Measurements from ENCODE around the gene ATP1A3. TPM values are rescaled to one million over a fixed set of nuclear protein-coding genes. Genes with fewer than 3 reads are reported as not detected.

Gene ATP1A3
- total RNA-seq, 1 experiment from 2014 or later, result not detected

GRCh38 chr19:41945135-41945766 lies 48.8 kb downstream of the ATP1A3 start:
- Mint-ChIP-seq H3K4me1 (ENCODE audit: insufficient read depth, unreplicated experiment) (no peaks in the 10 kb centered on the region), H3K36me3 (ENCODE audit: insufficient read depth, unreplicated experiment) (no peaks in the 10 kb centered on the region), H3K27me3 (ENCODE audit: insufficient read depth, unreplicated experiment) (peaks cover 8% of the 10 kb centered on the region), H3K4me3 (ENCODE audit: unreplicated experiment) (no peak overlapping the region), H3K27ac (ENCODE audit: low read depth, unreplicated experiment) (no peak overlapping the region), H3K9me3 (ENCODE audit: unreplicated experiment) (no peaks in the 10 kb centered on the region)
- intact Hi-C loops (cut with micrococcal nuclease), result no loop called here
- POLR2A ChIA-PET, result no interaction called here
- no peak for DNase-seq (ENCODE audit: unreplicated experiment)
- no TSS peak for BruUV-seq (replicated peaks)
- no peak for TF ChIP-seq CTCF (IDR thresholded peaks at IDR 0.05; ENCODE audit: unreplicated experiment)
- CTCF ChIA-PET, result interaction anchor here (0.7 to 1.7 kb wide), 6 partner anchors 11 to 89 kb away, joined by 3 to 7 read pairs (median 4); partner anchors contain the start of gene RABAC1

- BruUV-seq (replicated peaks), result no TSS peak
- POLR2A ChIA-PET, result no interaction called here
Measured at GRCh38 chr19:41944336-41944735, 49.7 kb downstream of the ATP1A3 start.

GRCh38 chr19:41941410-41942202 lies 52.4 kb downstream of the ATP1A3 start:
- Mint-ChIP-seq H3K4me1 (ENCODE audit: insufficient read depth, unreplicated experiment) (peaks cover 3% of the 10 kb centered on the region), H3K9me3 (ENCODE audit: unreplicated experiment) (no peaks in the 10 kb centered on the region), H3K4me3 (ENCODE audit: unreplicated experiment) (peak overlapping the region; percentile 23), H3K27ac (ENCODE audit: low read depth, unreplicated experiment) (no peak overlapping the region), H3K27me3 (ENCODE audit: insufficient read depth, unreplicated experiment) (peaks cover 14% of the 10 kb centered on the region), H3K36me3 (ENCODE audit: insufficient read depth, unreplicated experiment) (no peaks in the 10 kb centered on the region)
- ChIA-PET CTCF (interaction anchor here (0.6 to 0.9 kb wide), 2 partner anchors 10 to 93 kb away, joined by 3 to 6 read pairs; no protein-coding TSS in a partner anchor), POLR2A (interaction anchor here (0.7 kb wide), 1 partner anchor 410 kb away, joined by 3 read pairs; no protein-coding TSS in a partner anchor)
- intact Hi-C loops (cut with micrococcal nuclease), result no loop called here
- DNase-seq (ENCODE audit: unreplicated experiment), result no peak
- no TSS peak for BruUV-seq (replicated peaks)
- no peak for TF ChIP-seq CTCF (IDR thresholded peaks at IDR 0.05; ENCODE audit: unreplicated experiment)

More at GRCh38 chr19:41944336-41944735, 49.7 kb downstream of the ATP1A3 start:
- Mint-ChIP-seq H3K9me3 (ENCODE audit: unreplicated experiment) (no peaks in the 10 kb centered on the region), H3K4me3 (ENCODE audit: unreplicated experiment) (no peak overlapping the region), H3K27me3 (ENCODE audit: insufficient read depth, unreplicated experiment) (peaks cover 8% of the 10 kb centered on the region), H3K36me3 (ENCODE audit: insufficient read depth, unreplicated experiment) (no peaks in the 10 kb centered on the region), H3K27ac (ENCODE audit: low read depth, unreplicated experiment) (no peak overlapping the region), H3K4me1 (ENCODE audit: insufficient read depth, unreplicated experiment) (no peaks in the 10 kb centered on the region)
- no peak for TF ChIP-seq CTCF (IDR thresholded peaks at IDR 0.05; ENCODE audit: unreplicated experiment)
- CTCF ChIA-PET, result interaction anchor here (0.9 to 1.7 kb wide), 4 partner anchors 14 to 90 kb away, joined by 3 to 7 read pairs (median 4); partner anchors contain the start of gene RABAC1
- no peak for DNase-seq (ENCODE audit: unreplicated experiment)
- intact Hi-C loops (cut with micrococcal nuclease), result no loop called here

GRCh38 chr19:41940731-41941409 lies 53.2 kb downstream of the ATP1A3 start:
- intact Hi-C loops (cut with micrococcal nuclease), result no loop called here
- Mint-ChIP-seq H3K4me1 (ENCODE audit: insufficient read depth, unreplicated experiment) (peaks cover 9% of the 10 kb centered on the region), H3K36me3 (ENCODE audit: insufficient read depth, unreplicated experiment) (no peaks in the 10 kb centered on the region), H3K9me3 (ENCODE audit: unreplicated experiment) (no peaks in the 10 kb centered on the region), H3K27me3 (ENCODE audit: insufficient read depth, unreplicated experiment) (peaks cover 21% of the 10 kb centered on the region), H3K4me3 (ENCODE audit: unreplicated experiment) (peak overlapping the region; percentile 23), H3K27ac (ENCODE audit: low read depth, unreplicated experiment) (no peak overlapping the region)
- no peak for DNase-seq (ENCODE audit: unreplicated experiment)
- CTCF ChIA-PET, result interaction anchor here (0.6 to 0.9 kb wide), 2 partner anchors 11 to 94 kb away, joined by 3 to 6 read pairs; no protein-coding TSS in a partner anchor
- TF ChIP-seq CTCF (IDR thresholded peaks at IDR 0.05; ENCODE audit: unreplicated experiment), result no peak
- no TSS peak for BruUV-seq (replicated peaks)
- POLR2A ChIA-PET, result interaction anchor here (0.7 kb wide), 1 partner anchor 409 kb away, joined by 3 read pairs; no protein-coding TSS in a partner anchor

Measured in MCF 10A (cell line).